Measurements from ENCODE around the gene CD163L1. TPM values are rescaled to one million over a fixed set of nuclear protein-coding genes. Genes with fewer than 3 reads are reported as not detected.

Gene CD163L1
- total and polyA plus RNA-seq, 5 donors from 2014 or later = not detected

GRCh38 chr12:7375145-7375543, 68.8 kb downstream of the CD163L1 start:
- Histone ChIP-seq H3K27ac (ENCODE audit: insufficient read depth, low read length, poor library complexity, severe bottlenecking) (no peak overlapping the region), H3K4me1 (ENCODE audit: control insufficient read depth, insufficient read depth, low read length, poor library complexity, severe bottlenecking) (no peaks in the 10 kb centered on the region), H3K36me3 (ENCODE audit: control insufficient read depth, insufficient read depth, low read length) (no peaks in the 10 kb centered on the region), H3K9me3 (ENCODE audit: control insufficient read depth in 2 of 2, low read length in 2 of 2) (no peaks in the 10 kb centered on the region), H3K27me3 (ENCODE audit: control insufficient read depth, insufficient read depth, low read length) (peaks cover 6% of the 10 kb centered on the region), H3K4me3 (ENCODE audit: low read depth, low read length) (no peak overlapping the region)
- Mint-ChIP-seq H3K4me1 (no peaks in the 10 kb centered on the region), H3K9me3 (peaks cover 0 to 3% (median 0%) of the 10 kb centered on the region in 7 donors), H3K36me3 (no peaks in the 10 kb centered on the region), H3K27me3 (peaks cover 5% of the 10 kb centered on the region), H3K4me3 (no peak overlapping the region), H3K27ac (no peak overlapping the region)
- no peak for DNase-seq
- ATAC-seq (ENCODE audit: low read depth in 2 of 2) = no peak

GRCh38 chr12:7374423-7375144, 69.4 kb downstream of the CD163L1 start:
- DNase-seq (peak in 1 of 3 donors; percentile 16), ATAC-seq (ENCODE audit: low read depth in 2 of 2) (no peak)
- H3K9me3 ChIP-seq (ENCODE audit: control insufficient read depth in 2 of 2, low read length in 2 of 2) = no peaks in the 10 kb centered on the region
- no peak overlapping the region for H3K27ac ChIP-seq (ENCODE audit: insufficient read depth, low read length, poor library complexity, severe bottlenecking)
- no peaks in the 10 kb centered on the region for H3K36me3 ChIP-seq (ENCODE audit: control insufficient read depth, insufficient read depth, low read length)
- H3K27ac Mint-ChIP-seq = no peak overlapping the region
- no peak overlapping the region for H3K4me3 Mint-ChIP-seq
- no peaks in the 10 kb centered on the region for H3K4me1 ChIP-seq (ENCODE audit: control insufficient read depth, insufficient read depth, low read length, poor library complexity, severe bottlenecking)
- no peaks in the 10 kb centered on the region for H3K4me1 Mint-ChIP-seq
- H3K27me3 Mint-ChIP-seq = peaks cover 3% of the 10 kb centered on the region
- H3K9me3 Mint-ChIP-seq = peaks cover 0 to 3% (median 0%) of the 10 kb centered on the region in 7 donors
- no peaks in the 10 kb centered on the region for H3K36me3 Mint-ChIP-seq
- H3K4me3 ChIP-seq (ENCODE audit: low read depth, low read length) = no peak overlapping the region
- H3K27me3 ChIP-seq (ENCODE audit: control insufficient read depth, insufficient read depth, low read length) = peaks cover 7% of the 10 kb centered on the region

- H3K27ac ChIP-seq (ENCODE audit: insufficient read depth, low read length, poor library complexity, severe bottlenecking) = no peak overlapping the region
- H3K27me3 ChIP-seq (ENCODE audit: control insufficient read depth, insufficient read depth, low read length) = peaks cover 5% of the 10 kb centered on the region
- peaks cover 0 to 3% (median 0%) of the 10 kb centered on the region in 7 donors for H3K9me3 Mint-ChIP-seq
- no peak overlapping the region for H3K4me3 ChIP-seq (ENCODE audit: low read depth, low read length)
- no peaks in the 10 kb centered on the region for H3K36me3 Mint-ChIP-seq
- DNase-seq (no peak), ATAC-seq (ENCODE audit: low read depth in 2 of 2) (no peak)
- H3K4me1 ChIP-seq (ENCODE audit: control insufficient read depth, insufficient read depth, low read length, poor library complexity, severe bottlenecking) = no peaks in the 10 kb centered on the region
- no peaks in the 10 kb centered on the region for H3K4me1 Mint-ChIP-seq
- no peak overlapping the region for H3K4me3 Mint-ChIP-seq
- H3K36me3 ChIP-seq (ENCODE audit: control insufficient read depth, insufficient read depth, low read length) = no peaks in the 10 kb centered on the region
- H3K27ac Mint-ChIP-seq = no peak overlapping the region
- no peaks in the 10 kb centered on the region for H3K9me3 ChIP-seq (ENCODE audit: control insufficient read depth in 2 of 2, low read length in 2 of 2)
- no peaks in the 10 kb centered on the region for H3K27me3 Mint-ChIP-seq
These were observed 70.7 kb downstream of the CD163L1 start for GRCh38 chr12:7373226-7373625.

- Histone ChIP-seq H3K36me3 (ENCODE audit: control insufficient read depth, insufficient read depth, low read length) (no peaks in the 10 kb centered on the region), H3K4me1 (ENCODE audit: control insufficient read depth, insufficient read depth, low read length, poor library complexity, severe bottlenecking) (no peaks in the 10 kb centered on the region), H3K9me3 (ENCODE audit: control insufficient read depth in 2 of 2, low read length in 2 of 2) (no peaks in the 10 kb centered on the region), H3K27ac (ENCODE audit: insufficient read depth, low read length, poor library complexity, severe bottlenecking) (no peak overlapping the region), H3K4me3 (ENCODE audit: low read depth, low read length) (no peak overlapping the region), H3K27me3 (ENCODE audit: control insufficient read depth, insufficient read depth, low read length) (peaks cover 5% of the 10 kb centered on the region)
- DNase-seq (no peak), ATAC-seq (ENCODE audit: low read depth in 2 of 2) (no peak)
- Mint-ChIP-seq H3K27me3 (peaks cover 6% of the 10 kb centered on the region), H3K27ac (no peak overlapping the region), H3K9me3 (peaks cover 0 to 3% (median 0%) of the 10 kb centered on the region in 7 donors), H3K4me1 (no peaks in the 10 kb centered on the region), H3K4me3 (no peak overlapping the region), H3K36me3 (no peaks in the 10 kb centered on the region)
These were observed 74.7 kb downstream of the CD163L1 start for GRCh38 chr12:7369274-7369729.

GRCh38 chr12:7362734-7363133, 81.2 kb downstream of the CD163L1 start:
- H3K27ac Mint-ChIP-seq = no peak overlapping the region
- no peak for ATAC-seq (ENCODE audit: low read depth in 2 of 2)
- H3K27me3 Mint-ChIP-seq = peaks cover 16% of the 10 kb centered on the region
- peaks cover 4% of the 10 kb centered on the region for H3K27me3 ChIP-seq (ENCODE audit: control insufficient read depth, insufficient read depth, low read length)
- H3K9me3 ChIP-seq (ENCODE audit: control insufficient read depth in 2 of 2, low read length in 2 of 2) = no peaks in the 10 kb centered on the region
- H3K4me1 ChIP-seq (ENCODE audit: control insufficient read depth, insufficient read depth, low read length, poor library complexity, severe bottlenecking) = no peaks in the 10 kb centered on the region
- no peak overlapping the region for H3K4me3 ChIP-seq (ENCODE audit: low read depth, low read length)
- peaks cover 0 to 1% (median 0%) of the 10 kb centered on the region in 7 donors for H3K9me3 Mint-ChIP-seq
- no peaks in the 10 kb centered on the region for H3K36me3 Mint-ChIP-seq
- no peak overlapping the region for H3K27ac ChIP-seq (ENCODE audit: insufficient read depth, low read length, poor library complexity, severe bottlenecking)
- no peaks in the 10 kb centered on the region for H3K4me1 Mint-ChIP-seq
- H3K4me3 Mint-ChIP-seq = no peak overlapping the region
- no peak for DNase-seq
- H3K36me3 ChIP-seq (ENCODE audit: control insufficient read depth, insufficient read depth, low read length) = no peaks in the 10 kb centered on the region

- Mint-ChIP-seq H3K4me1 (no peaks in the 10 kb centered on the region), H3K36me3 (no peaks in the 10 kb centered on the region), H3K9me3 (peaks cover 0 to 1% (median 0%) of the 10 kb centered on the region in 7 donors), H3K27ac (no peak overlapping the region), H3K4me3 (no peak overlapping the region), H3K27me3 (peaks cover 17% of the 10 kb centered on the region)
- no peak overlapping the region for H3K27ac ChIP-seq (ENCODE audit: insufficient read depth, low read length, poor library complexity, severe bottlenecking)
- no peaks in the 10 kb centered on the region for H3K4me1 ChIP-seq (ENCODE audit: control insufficient read depth, insufficient read depth, low read length, poor library complexity, severe bottlenecking)
- no peak for ATAC-seq (ENCODE audit: low read depth in 2 of 2)
- no peak for DNase-seq
- no peaks in the 10 kb centered on the region for H3K9me3 ChIP-seq (ENCODE audit: control insufficient read depth in 2 of 2, low read length in 2 of 2)
- no peak overlapping the region for H3K4me3 ChIP-seq (ENCODE audit: low read depth, low read length)
- H3K36me3 ChIP-seq (ENCODE audit: control insufficient read depth, insufficient read depth, low read length) = no peaks in the 10 kb centered on the region
- H3K27me3 ChIP-seq (ENCODE audit: control insufficient read depth, insufficient read depth, low read length) = peaks cover 8% of the 10 kb centered on the region
These were observed 82.7 kb downstream of the CD163L1 start for GRCh38 chr12:7361265-7361664.

GRCh38 chr12:7354529-7354928, 89.4 kb downstream of the CD163L1 start:
- no peak for ATAC-seq (ENCODE audit: low read depth in 2 of 2)

GRCh38 chr12:7352661-7353060, 91.3 kb downstream of the CD163L1 start:
- Mint-ChIP-seq H3K36me3 (no peaks in the 10 kb centered on the region), H3K27me3 (peaks cover 36% of the 10 kb centered on the region), H3K4me1 (peaks cover 0 to 5% (median under 1%) of the 10 kb centered on the region in 4 donors), H3K4me3 (no peak overlapping the region), H3K9me3 (peaks cover 0 to 5% (median 0%) of the 10 kb centered on the region in 7 donors), H3K27ac (no peak overlapping the region)
- no peaks in the 10 kb centered on the region for H3K36me3 ChIP-seq (ENCODE audit: control insufficient read depth, insufficient read depth, low read length)
- no peaks in the 10 kb centered on the region for H3K4me1 ChIP-seq (ENCODE audit: control insufficient read depth, insufficient read depth, low read length, poor library complexity, severe bottlenecking)
- no peaks in the 10 kb centered on the region for H3K9me3 ChIP-seq (ENCODE audit: control insufficient read depth in 2 of 2, low read length in 2 of 2)
- no peak overlapping the region for H3K27ac ChIP-seq (ENCODE audit: insufficient read depth, low read length, poor library complexity, severe bottlenecking)
- ATAC-seq (ENCODE audit: low read depth in 2 of 2) = no peak
- peaks cover 16% of the 10 kb centered on the region for H3K27me3 ChIP-seq (ENCODE audit: control insufficient read depth, insufficient read depth, low read length)
- no peak for DNase-seq
- no peak overlapping the region for H3K4me3 ChIP-seq (ENCODE audit: low read depth, low read length)

More at GRCh38 chr12:7354529-7354928, 89.4 kb downstream of the CD163L1 start:
- no peak overlapping the region for H3K27ac ChIP-seq (ENCODE audit: insufficient read depth, low read length, poor library complexity, severe bottlenecking)
- Mint-ChIP-seq H3K9me3 (peaks cover 0 to 5% (median 0%) of the 10 kb centered on the region in 7 donors), H3K36me3 (no peaks in the 10 kb centered on the region), H3K27ac (no peak overlapping the region), H3K4me1 (peaks cover 0 to 5% (median under 1%) of the 10 kb centered on the region in 4 donors), H3K4me3 (no peak overlapping the region), H3K27me3 (peaks cover 36% of the 10 kb centered on the region)
- H3K4me1 ChIP-seq (ENCODE audit: control insufficient read depth, insufficient read depth, low read length, poor library complexity, severe bottlenecking) = no peaks in the 10 kb centered on the region
- DNase-seq = no peak
- no peak overlapping the region for H3K4me3 ChIP-seq (ENCODE audit: low read depth, low read length)
- no peaks in the 10 kb centered on the region for H3K9me3 ChIP-seq (ENCODE audit: control insufficient read depth in 2 of 2, low read length in 2 of 2)
- H3K27me3 ChIP-seq (ENCODE audit: control insufficient read depth, insufficient read depth, low read length) = peaks cover 17% of the 10 kb centered on the region
- H3K36me3 ChIP-seq (ENCODE audit: control insufficient read depth, insufficient read depth, low read length) = no peaks in the 10 kb centered on the region
